Pons (tissue), 1 donor: ENCODE results near the gene MST1R.
A peak's percentile ranks its signal among the peaks of the same experiment; 100 is the strongest.

Source experiments
- DNase-seq: peaks from one replicate; pipeline ENCODE4 v3.0.0-alpha.2; 2016; ENCODE audit warnings: low spot score

MST1R gene

GRCh38 chr3:49877716-49878115, 26.0 kb downstream of the MST1R start:
- DNase-seq, result no peak

- DNase-seq, result no peak
These were observed 27.1 kb downstream of the MST1R start for GRCh38 chr3:49876567-49876966.

- no peak for DNase-seq
These were observed 30.1 kb downstream of the MST1R start for GRCh38 chr3:49873623-49874022.

GRCh38 chr3:49872801-49873281, 30.8 kb downstream of the MST1R start:
- DNase-seq, result no peak

GRCh38 chr3:49871531-49872153, 32.0 kb downstream of the MST1R start:
- no peak for DNase-seq

- no peak for DNase-seq
These were observed 34.0 kb downstream of the MST1R start, which contains the start of gene CAMKV for GRCh38 chr3:49869525-49870126. TSS of gene CAMKV (minus strand) at chr3:49869906. CDS start at chr3:49862388, 7,518 bp downstream.

GRCh38 chr3:49868862-49869466, 34.7 kb downstream of the MST1R start:
- DNase-seq, result no peak

GRCh38 chr3:49867871-49868321, 35.8 kb downstream of the MST1R start:
- no peak for DNase-seq

GRCh38 chr3:49867400-49867799, 36.3 kb downstream of the MST1R start:
- no peak for DNase-seq

GRCh38 chr3:49865198-49865784, 38.4 kb downstream of the MST1R start:
- no peak for DNase-seq

- no peak for DNase-seq
These were observed 39.2 kb downstream of the MST1R start for GRCh38 chr3:49864505-49864904.

GRCh38 chr3:49859576-49860305, 43.9 kb downstream of the MST1R start:
- DNase-seq, result no peak

- peak; percentile 94 for DNase-seq
These were observed 47.3 kb downstream of the MST1R start, which contains the start of gene TRAIP for GRCh38 chr3:49856181-49857005. TSS of gene TRAIP (minus strand) at chr3:49856564. CDS start at chr3:49856453, 111 bp downstream.

GRCh38 chr3:49855662-49856061, 48.0 kb downstream of the MST1R start:
- no peak for DNase-seq

- DNase-seq, result no peak
These were observed 58.0 kb downstream of the MST1R start for GRCh38 chr3:49845694-49846093.

- DNase-seq, result no peak
These were observed 59.0 kb downstream of the MST1R start for GRCh38 chr3:49844464-49845183.

GRCh38 chr3:49842843-49843517, 60.7 kb downstream of the MST1R start:
- DNase-seq, result no peak

GRCh38 chr3:49841806-49842205, 61.9 kb downstream of the MST1R start:
- DNase-seq, result no peak

GRCh38 chr3:49841126-49841696, 62.5 kb downstream of the MST1R start:
- DNase-seq, result no peak

GRCh38 chr3:49840388-49840787, 63.3 kb downstream of the MST1R start:
- DNase-seq, result no peak
